Hepatocyte (in vitro differentiated cells): Measurements from ENCODE around the gene ZBTB16.

Experiments used
- EZH2 ChIP-seq: fragments of 200-600 bp; sonication (generic); IDR thresholded peaks from 2 replicates; pipeline ENCODE4 v1.6.1; 2016; ENCODE audit warnings: antibody characterized with exemption, mild to moderate bottlenecking, borderline replicate concordance
- EZH2phosphoT487 ChIP-seq: fragments of 200-600 bp; sonication (generic); IDR thresholded peaks from one replicate; pipeline ENCODE4 v1.6.1; 2018; ENCODE audit warnings: antibody characterized with exemption, mild to moderate bottlenecking, low read depth, moderate library complexity; ENCODE audit not compliant: unreplicated experiment, severe bottlenecking
- TF ChIP-seq, protein P1 (sequence below): fragments of 200-600 bp; sonication (generic); IDR thresholded peaks from 2 replicates; pipeline ENCODE4 v1.5.1; 2016; ENCODE audit warnings: antibody characterized with exemption, mild to moderate bottlenecking; ENCODE audit not compliant: poor library complexity

DNA sequence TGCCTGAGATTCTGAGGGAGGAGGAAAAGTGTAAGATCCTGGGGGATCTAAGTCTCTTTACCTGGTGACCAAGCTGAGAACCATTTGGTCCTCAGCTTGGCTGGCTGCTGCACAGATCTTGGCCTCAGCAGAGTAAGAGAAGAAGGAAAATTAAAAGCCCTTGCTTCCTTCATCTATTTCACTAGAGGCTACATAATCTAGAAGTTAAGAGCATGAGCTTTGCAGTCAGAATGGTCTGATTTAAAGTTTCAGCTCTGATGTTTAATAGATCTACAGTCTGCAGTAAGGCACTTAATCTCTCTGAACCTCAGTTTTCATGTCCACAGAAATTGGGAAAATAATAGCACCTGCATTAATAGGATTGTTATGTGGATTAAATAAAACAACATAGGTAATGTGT is 3.1 kb upstream of the ZBTB16 start:
- TF ChIP-seq, protein P1, sequence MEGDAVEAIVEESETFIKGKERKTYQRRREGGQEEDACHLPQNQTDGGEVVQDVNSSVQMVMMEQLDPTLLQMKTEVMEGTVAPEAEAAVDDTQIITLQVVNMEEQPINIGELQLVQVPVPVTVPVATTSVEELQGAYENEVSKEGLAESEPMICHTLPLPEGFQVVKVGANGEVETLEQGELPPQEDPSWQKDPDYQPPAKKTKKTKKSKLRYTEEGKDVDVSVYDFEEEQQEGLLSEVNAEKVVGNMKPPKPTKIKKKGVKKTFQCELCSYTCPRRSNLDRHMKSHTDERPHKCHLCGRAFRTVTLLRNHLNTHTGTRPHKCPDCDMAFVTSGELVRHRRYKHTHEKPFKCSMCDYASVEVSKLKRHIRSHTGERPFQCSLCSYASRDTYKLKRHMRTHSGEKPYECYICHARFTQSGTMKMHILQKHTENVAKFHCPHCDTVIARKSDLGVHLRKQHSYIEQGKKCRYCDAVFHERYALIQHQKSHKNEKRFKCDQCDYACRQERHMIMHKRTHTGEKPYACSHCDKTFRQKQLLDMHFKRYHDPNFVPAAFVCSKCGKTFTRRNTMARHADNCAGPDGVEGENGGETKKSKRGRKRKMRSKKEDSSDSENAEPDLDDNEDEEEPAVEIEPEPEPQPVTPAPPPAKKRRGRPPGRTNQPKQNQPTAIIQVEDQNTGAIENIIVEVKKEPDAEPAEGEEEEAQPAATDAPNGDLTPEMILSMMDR = no peak
- TF ChIP-seq EZH2 (no peak), EZH2phosphoT487 (no peak)
